HG03521 (cell line): ENCODE data around the gene KIF5B.

ENCODE experiments used
- ATAC-seq: cut with Tn5 transposase; IDR thresholded peaks from one replicate; pipeline ENCODE4 v1.9.1; 2021; ENCODE audit warnings: mild to moderate bottlenecking, moderate library complexity; ENCODE audit not compliant: unreplicated experiment

Gene KIF5B

GRCh38 chr10:31962826-31963588 lies 93.2 kb downstream of the KIF5B start:
- ATAC-seq, result no peak

- ATAC-seq, result no peak
Observed at GRCh38 chr10:31961277-31962074, 94.7 kb downstream of the KIF5B start.

DNA sequence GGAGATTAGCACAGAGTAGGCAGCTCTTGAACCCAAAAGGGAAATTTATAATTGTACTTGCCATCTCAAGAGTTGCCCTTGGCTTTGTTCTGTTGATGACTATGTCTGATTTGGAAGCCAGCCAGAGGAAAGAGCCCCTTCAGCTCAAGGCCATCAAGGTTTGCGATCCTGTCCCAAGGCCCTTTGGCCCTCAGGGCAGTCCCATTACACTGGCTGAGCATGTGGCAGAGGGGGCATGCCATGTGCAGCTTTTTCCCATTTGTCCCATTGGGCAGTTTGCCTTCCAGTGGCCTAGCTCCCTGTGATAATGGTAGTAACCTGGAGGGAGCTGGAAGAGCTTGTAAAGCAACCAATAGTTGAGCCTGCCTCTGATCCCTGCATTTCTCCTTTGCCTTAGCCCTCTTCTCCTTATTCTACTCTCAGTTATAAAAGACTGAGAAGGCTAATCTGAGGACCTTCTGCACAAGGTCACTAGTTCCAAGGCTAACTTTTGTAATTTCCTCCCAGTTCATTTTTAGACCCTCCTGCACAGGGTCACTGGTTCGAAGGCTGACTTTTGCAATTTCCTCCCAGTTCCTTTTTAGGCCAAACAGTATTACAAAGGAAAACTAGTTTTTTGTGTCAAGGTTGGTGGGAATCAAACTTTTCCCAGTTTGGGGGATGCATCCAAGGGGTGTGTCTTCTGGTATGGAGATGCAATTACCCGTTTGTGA lies 96.6 kb downstream of the KIF5B start:
- no peak for ATAC-seq
